A673 (cell line): Measurements from ENCODE around the gene MYO18A. TPM values are rescaled to one million over a fixed set of nuclear protein-coding genes. Genes with fewer than 3 reads are reported as not detected.
A peak's percentile ranks its signal among the peaks of the same experiment; 100 is the strongest.

Source experiments
- BruUV-seq: library from RNA; stranded (reverse); fragments of 400-500 nt; replicated peaks from 2 replicates; lab custom pipeline; 2021; lab: Mats Ljungman, UMichigan
- CTCF ChIA-PET: fragments of 300-600 bp; sonication (Branson Sonifier 250); formaldehyde crosslinking; loops from one replicate; lab custom pipeline; 2022; ENCODE audit warnings: antibody characterized with exemption; lab: Charles Lee
- POLR2A ChIA-PET: fragments of 300-600 bp; sonication (Branson Sonifier 250); formaldehyde crosslinking; loops from one replicate; lab custom pipeline; 2022; ENCODE audit warnings: antibody characterized with exemption; ENCODE audit not compliant: low non-redundant PET; lab: Charles Lee
- DNase-seq: peaks from one replicate; pipeline ENCODE4 v3.0.0-alpha.2; 2015; ENCODE audit warnings: low spot score
- H3K27ac ChIP-seq: fragments of 200-600 bp; sonication (generic); 2 replicates; pipeline ENCODE4 v1.5.1; 2016; ENCODE audit warnings: mixed run types, low read depth, mild to moderate bottlenecking, mixed read lengths, antibody characterized with exemption, low read length; ENCODE audit not compliant: poor library complexity, severe bottlenecking
- H3K27me3 ChIP-seq: fragments of 200-600 bp; sonication (generic); replicated peaks from 2 replicates; pipeline ENCODE4 v1.6.1; 2017; ENCODE audit warnings: mixed run types, low read depth, mild to moderate bottlenecking, mixed read lengths, antibody characterized with exemption, low read length; ENCODE audit not compliant: insufficient read depth, poor library complexity
- H3K36me3 ChIP-seq: fragments of 200-600 bp; sonication (generic); 2 replicates; pipeline ENCODE4 v1.6.1; 2016; ENCODE audit warnings: mixed run types, mild to moderate bottlenecking, mixed read lengths, antibody characterized with exemption, low read length; ENCODE audit not compliant: insufficient read depth, poor library complexity, severe bottlenecking
- H3K4me1 ChIP-seq: fragments of 200-600 bp; sonication (generic); 2 replicates; pipeline ENCODE4 v1.6.1; 2017; ENCODE audit warnings: mixed run types, mild to moderate bottlenecking, mixed read lengths, antibody characterized with exemption, low read length; ENCODE audit not compliant: insufficient read depth, poor library complexity, severe bottlenecking
- H3K4me3 ChIP-seq: fragments of 200-600 bp; sonication (generic); 2 replicates; pipeline ENCODE4 v1.5.1; 2016; ENCODE audit warnings: low read depth, mixed run types, mild to moderate bottlenecking, mixed read lengths, low read length; ENCODE audit not compliant: poor library complexity, severe bottlenecking
- H3K9me3 ChIP-seq: fragments of 200-600 bp; sonication (generic); 2 replicates; pipeline ENCODE4 v1.6.1; 2016; ENCODE audit warnings: mixed run types, low read depth, mild to moderate bottlenecking, mixed read lengths, antibody characterized with exemption, low read length; ENCODE audit not compliant: poor library complexity, severe bottlenecking
- EZH2 ChIP-seq: fragments of 200-600 bp; sonication (generic); IDR thresholded peaks from 2 replicates; pipeline ENCODE4 v1.6.1; 2017; ENCODE audit warnings: borderline replicate concordance, low read depth, mild to moderate bottlenecking, mixed read lengths, antibody characterized with exemption, low read length; ENCODE audit not compliant: poor library complexity, severe bottlenecking
- intact Hi-C: fragments of 100-400 bp; cut with micrococcal nuclease; formaldehyde crosslinking; loops from one replicate; pipeline ENCODE4 v1.10.0; 2022; ENCODE audit not compliant: unreplicated experiment
- total RNA-seq: library from RNA; stranded (reverse); gene quantifications from 2 replicates; pipeline ENCODE4 v1.2.3, GENCODE V29; 2021
- TF ChIP-seq, protein P1 (sequence below): fragments of 300-800, 200-600 bp; sonication (generic); conservative IDR thresholded peaks from 2 replicates; pipeline ENCODE4 v1.5.1; 2017; ENCODE audit warnings: low read depth, mild to moderate bottlenecking, antibody characterized with exemption, low read length, moderate library complexity, mixed read lengths

The MYO18A gene
- total RNA-seq, 1 experiment from 2014 or later = 26.6 TPM

- intact Hi-C loops = loop anchor here (1.0 to 2.0 kb wide), 2 partner anchors 152 to 390 kb away; partner anchors contain the start of gene TLCD1
- Histone ChIP-seq H3K27ac (no peak overlapping the region), H3K4me3 (no peak overlapping the region), H3K27me3 (no peaks in the 10 kb centered on the region), H3K9me3 (no peaks in the 10 kb centered on the region), H3K36me3 (no peaks in the 10 kb centered on the region), H3K4me1 (peaks cover 28% of the 10 kb centered on the region)
- CTCF ChIA-PET = interaction anchor here (0.6 to 11.8 kb wide), 38 partner anchors 9 to 976 kb away, joined by 3 to 309 read pairs (median 4); partner anchors contain the start of genes MYO18A, NEK8, PHF12 and PIPOX
- no TSS peak for BruUV-seq
- peak; percentile 86 for DNase-seq
- POLR2A ChIA-PET = interaction anchor here (0.5 to 0.7 kb wide), 4 partner anchors 27 to 390 kb away, joined by 3 to 9 read pairs (median 4); no protein-coding TSS in a partner anchor
- TF ChIP-seq EZH2 = no peak
- TF ChIP-seq, protein P1, sequence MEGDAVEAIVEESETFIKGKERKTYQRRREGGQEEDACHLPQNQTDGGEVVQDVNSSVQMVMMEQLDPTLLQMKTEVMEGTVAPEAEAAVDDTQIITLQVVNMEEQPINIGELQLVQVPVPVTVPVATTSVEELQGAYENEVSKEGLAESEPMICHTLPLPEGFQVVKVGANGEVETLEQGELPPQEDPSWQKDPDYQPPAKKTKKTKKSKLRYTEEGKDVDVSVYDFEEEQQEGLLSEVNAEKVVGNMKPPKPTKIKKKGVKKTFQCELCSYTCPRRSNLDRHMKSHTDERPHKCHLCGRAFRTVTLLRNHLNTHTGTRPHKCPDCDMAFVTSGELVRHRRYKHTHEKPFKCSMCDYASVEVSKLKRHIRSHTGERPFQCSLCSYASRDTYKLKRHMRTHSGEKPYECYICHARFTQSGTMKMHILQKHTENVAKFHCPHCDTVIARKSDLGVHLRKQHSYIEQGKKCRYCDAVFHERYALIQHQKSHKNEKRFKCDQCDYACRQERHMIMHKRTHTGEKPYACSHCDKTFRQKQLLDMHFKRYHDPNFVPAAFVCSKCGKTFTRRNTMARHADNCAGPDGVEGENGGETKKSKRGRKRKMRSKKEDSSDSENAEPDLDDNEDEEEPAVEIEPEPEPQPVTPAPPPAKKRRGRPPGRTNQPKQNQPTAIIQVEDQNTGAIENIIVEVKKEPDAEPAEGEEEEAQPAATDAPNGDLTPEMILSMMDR = peak; percentile 99
Observed at GRCh38 chr17:29116804-29117753, 63.1 kb downstream of the MYO18A start.

- no peaks in the 10 kb centered on the region for H3K36me3 ChIP-seq
- peak; percentile 88 for DNase-seq
- no peaks in the 10 kb centered on the region for H3K9me3 ChIP-seq
- peak overlapping the region; percentile 7 for H3K4me3 ChIP-seq
- no peak for TF ChIP-seq EZH2
- TF ChIP-seq, protein P1 = peak; percentile 72
- CTCF ChIA-PET = interaction anchor here (0.6 to 11.8 kb wide), 33 partner anchors 8 to 977 kb away, joined by 3 to 309 read pairs (median 4); partner anchors contain the start of genes MYO18A, NEK8, PHF12 and PIPOX
- intact Hi-C loops = loop anchor here (1.0 to 2.0 kb wide), 2 partner anchors 151 to 389 kb away; partner anchors contain the start of gene TLCD1
- no TSS peak for BruUV-seq
- H3K27me3 ChIP-seq = no peaks in the 10 kb centered on the region
- H3K27ac ChIP-seq = no peak overlapping the region
- peaks cover 36% of the 10 kb centered on the region for H3K4me1 ChIP-seq
- POLR2A ChIA-PET = no interaction called here
Observed at GRCh38 chr17:29115961-29116803, 64.0 kb downstream of the MYO18A start.

GRCh38 chr17:29115435-29115834 is 64.8 kb downstream of the MYO18A start:
- H3K4me1 ChIP-seq = peaks cover 36% of the 10 kb centered on the region
- POLR2A ChIA-PET = no interaction called here
- H3K27ac ChIP-seq = no peak overlapping the region
- no peaks in the 10 kb centered on the region for H3K27me3 ChIP-seq
- H3K4me3 ChIP-seq = no peak overlapping the region
- H3K36me3 ChIP-seq = no peaks in the 10 kb centered on the region
- no TSS peak for BruUV-seq
- CTCF ChIA-PET = interaction anchor here (0.9 to 11.8 kb wide), 10 partner anchors 9 to 388 kb away, joined by 3 to 309 read pairs (median 11); partner anchors contain the start of genes NEK8 and TLCD1
- intact Hi-C loops = no loop called here
- TF ChIP-seq, protein P1 = no peak
- TF ChIP-seq EZH2 = no peak
- DNase-seq = no peak
- H3K9me3 ChIP-seq = no peaks in the 10 kb centered on the region
